ENCODE data around the gene PLCH2. TPM values are rescaled to one million over a fixed set of nuclear protein-coding genes. Genes with fewer than 3 reads are reported as not detected.

The PLCH2 gene
- polyA plus RNA-seq, 1 of the 3 experiments (the other 2 are of a cell fraction), result 0.08 TPM

- ChIA-PET POLR2A (interaction anchor here (1.0 kb wide), 1 partner anchor 10 kb away, joined by 3 read pairs; no protein-coding TSS in a partner anchor), CTCF (interaction anchor here (0.7 to 1.8 kb wide), 8 partner anchors 10 to 145 kb away, joined by 3 to 7 read pairs (median 3); no protein-coding TSS in a partner anchor)
- Histone ChIP-seq H3K4me3 (ENCODE audit: low read depth in 2 of 2, low read length in 1 of 2) (no peak overlapping the region), H3K36me3 (replicated peaks in 1 of 2; ENCODE audit: control insufficient read depth in 1 of 2, insufficient read depth in 2 of 2, low read length in 1 of 2) (no peaks in the 10 kb centered on the region), H3K27ac (ENCODE audit: low read depth in 2 of 2, low read length in 1 of 2) (no peak overlapping the region), H3K9me2 (no peaks in the 10 kb centered on the region), H2AFZ (ENCODE audit: low read depth) (no peak overlapping the region), H3K9me3 (no peaks in the 10 kb centered on the region), H3K79me2 (ENCODE audit: insufficient read depth) (no peaks in the 10 kb centered on the region), H3K4me2 (no peak overlapping the region), H3F3A (replicated peaks; ENCODE audit: insufficient read depth) (no peaks in the 10 kb centered on the region), H4K20me1 (ENCODE audit: insufficient read depth) (no peaks in the 10 kb centered on the region), H3K27me3 (ENCODE audit: insufficient read depth) (peaks cover 9% of the 10 kb centered on the region; the same call in 1 of the 2 replicates), H3K4me1 (ENCODE audit: control insufficient read depth in 1 of 2, insufficient read depth in 2 of 2, low read depth in 1 of 2, low read length in 1 of 2) (no peaks in the 10 kb centered on the region), H3K9ac (no peak overlapping the region)
- WGBS (ENCODE audit: low lambda C conversion rate), result 68% methylated on average over 3 of the region's 6 CpGs
- TF ChIP-seq TAF1 (IDR thresholded peaks at IDR 0.05; ENCODE audit: borderline replicate concordance, low read depth, low read length) (no peak), FOXJ3 (CRISPR knock-in tag; IDR thresholded peaks at IDR 0.05) (no peak), USF1 (IDR thresholded peaks at IDR 0.05; ENCODE audit: borderline replicate concordance, low read depth) (no peak), RFX5 (IDR thresholded peaks at IDR 0.05; ENCODE audit: low read length) (no peak), MEF2A (IDR thresholded peaks at IDR 0.05; ENCODE audit: borderline replicate concordance, low read depth) (no peak), RCOR1 (IDR thresholded peaks at IDR 0.05; ENCODE audit: low read length) (no peak), CHD2 (IDR thresholded peaks at IDR 0.05; ENCODE audit: low read length, partially characterized antibody) (no peak), TEAD4 (IDR thresholded peaks at IDR 0.05; ENCODE audit: borderline replicate concordance, insufficient read depth) (no peak)
- DNase-seq, result no peak
Measured at GRCh38 chr1:2442661-2443060, 33.4 kb upstream of the PLCH2 start.

GRCh38 chr1:2443277-2444137 lies 32.6 kb upstream of the PLCH2 start:
- peaks cover 9% of the 10 kb centered on the region; the same call in 1 of the 2 replicates for H3K27me3 ChIP-seq (ENCODE audit: insufficient read depth)
- peak; percentile 68 for DNase-seq
- no peak overlapping the region for H2AFZ ChIP-seq (ENCODE audit: low read depth)
- H3K9ac ChIP-seq, result no peak overlapping the region
- H3F3A ChIP-seq (replicated peaks; ENCODE audit: insufficient read depth), result no peaks in the 10 kb centered on the region
- H3K4me2 ChIP-seq, result no peak overlapping the region
- H3K27ac ChIP-seq (ENCODE audit: low read depth in 2 of 2, low read length in 1 of 2), result no peak overlapping the region
- H3K4me3 ChIP-seq (ENCODE audit: low read depth in 2 of 2, low read length in 1 of 2), result no peak overlapping the region; a peak in 1 of 4 replicates
- POLR2A ChIA-PET, result no interaction called here
- peak; percentile 44 for TF ChIP-seq RAD21 (IDR thresholded peaks at IDR 0.05; ENCODE audit: low read length)
- TF ChIP-seq IRF3 (IDR thresholded peaks at IDR 0.05; ENCODE audit: low read depth, low read length), result no peak
- TF ChIP-seq SMC3 (IDR thresholded peaks at IDR 0.05; ENCODE audit: low read depth, low read length), result peak; percentile 30; the same call in 1 of the 2 replicates
- TF ChIP-seq ELF1 (IDR thresholded peaks at IDR 0.05), result no peak
- no peak for TF ChIP-seq TEAD4 (IDR thresholded peaks at IDR 0.05; ENCODE audit: borderline replicate concordance, insufficient read depth)
- TF ChIP-seq SIN3A (IDR thresholded peaks at IDR 0.05; ENCODE audit: borderline replicate concordance, low read depth, low read length), result no peak
- no peak for TF ChIP-seq GATA2 (CRISPR knock-in tag; IDR thresholded peaks at IDR 0.05)
- no peak for TF ChIP-seq CHD2 (IDR thresholded peaks at IDR 0.05; ENCODE audit: low read length, partially characterized antibody)
- no peak for TF ChIP-seq EZH2phosphoT487 (IDR thresholded peaks at IDR 0.05; ENCODE audit: borderline replicate concordance, low read depth)
- H4K20me1 ChIP-seq (ENCODE audit: insufficient read depth), result no peaks in the 10 kb centered on the region
- no peaks in the 10 kb centered on the region for H3K9me2 ChIP-seq
- no peaks in the 10 kb centered on the region for H3K4me1 ChIP-seq (ENCODE audit: control insufficient read depth in 1 of 2, insufficient read depth in 2 of 2, low read depth in 1 of 2, low read length in 1 of 2)
- H3K79me2 ChIP-seq (ENCODE audit: insufficient read depth), result no peaks in the 10 kb centered on the region
- no peaks in the 10 kb centered on the region for H3K9me3 ChIP-seq
- no peaks in the 10 kb centered on the region for H3K36me3 ChIP-seq (replicated peaks in 1 of 2; ENCODE audit: control insufficient read depth in 1 of 2, insufficient read depth in 2 of 2, low read length in 1 of 2)
- CTCF ChIA-PET, result interaction anchor here (0.7 to 1.8 kb wide), 8 partner anchors 11 to 144 kb away, joined by 3 to 7 read pairs (median 3); no protein-coding TSS in a partner anchor
- WGBS (ENCODE audit: low lambda C conversion rate), result 0% methylated on average over 2 of the region's 107 CpGs
